MM.1S (cell line): ENCODE results near the gene GPI.
"Not testable (repeated sequence)": the region's sequence is repeated elsewhere in the genome, so short reads cannot be mapped to it uniquely, and the experiment has no call there.

ENCODE experiments used
- DNase-seq: peaks from one replicate; pipeline ENCODE4 v3.0.0-alpha.2; 2015
- H2AFZ ChIP-seq: fragments of 300-600 bp; sonication (generic); 2 replicates; pipeline ENCODE4 v1.6.0; 2016; ENCODE audit warnings: antibody characterized with exemption, low read length
- H3F3A ChIP-seq: fragments of 300-600 bp; sonication (generic); 2 replicates; pipeline ENCODE4 v1.6.1; 2016; ENCODE audit warnings: mild to moderate bottlenecking, antibody characterized with exemption, low read length, moderate library complexity, mixed read lengths; ENCODE audit not compliant: insufficient read depth
- H3K27ac ChIP-seq: fragments of 300-600 bp; sonication (generic); 2 replicates; pipeline ENCODE4 v1.5.1; 2016; ENCODE audit warnings: mild to moderate bottlenecking, low read length
- H3K27me3 ChIP-seq: fragments of 300-600 bp; sonication (generic); replicated peaks from 2 replicates; pipeline ENCODE4 v1.6.0; 2016; ENCODE audit warnings: low read length; ENCODE audit not compliant: insufficient read depth
- H3K36me3 ChIP-seq: fragments of 300-600 bp; sonication (generic); replicated peaks from 2 replicates; pipeline ENCODE4 v1.6.1; 2016; ENCODE audit warnings: mild to moderate bottlenecking, low read length, mixed read lengths; ENCODE audit not compliant: insufficient read depth
- H3K4me1 ChIP-seq: fragments of 300-600 bp; sonication (generic); 2 replicates; pipeline ENCODE4 v1.6.1; 2016; ENCODE audit warnings: low read length, mixed read lengths
- H3K4me2 ChIP-seq: fragments of 300-600 bp; sonication (generic); 2 replicates; pipeline ENCODE4 v1.6.0; 2016; ENCODE audit warnings: low read depth, low read length
- H3K4me3 ChIP-seq: fragments of 300-600 bp; sonication (generic); 2 replicates; pipeline ENCODE4 v1.5.1; 2016; ENCODE audit warnings: low read length, mixed read lengths
- H3K79me2 ChIP-seq: fragments of 300-600 bp; sonication (generic); 2 replicates; pipeline ENCODE4 v1.6.1; 2016; ENCODE audit warnings: mixed run types, low read length, mixed read lengths
- H3K9ac ChIP-seq: fragments of 300-600 bp; sonication (generic); 2 replicates; pipeline ENCODE4 v1.6.1; 2016; ENCODE audit warnings: low read length, mixed read lengths
- H3K9me2 ChIP-seq: fragments of 300-600 bp; sonication (generic); replicated peaks from 2 replicates; pipeline ENCODE4 v1.6.1; 2016; ENCODE audit warnings: mild to moderate bottlenecking, low read length, mixed read lengths; ENCODE audit not compliant: insufficient read depth
- H3K9me3 ChIP-seq: fragments of 300-600 bp; sonication (generic); replicated peaks from 2 replicates; pipeline ENCODE4 v1.6.1; 2016; ENCODE audit warnings: mild to moderate bottlenecking, low read length, mixed read lengths; ENCODE audit not compliant: insufficient read depth
- H4K20me1 ChIP-seq: fragments of 300-600 bp; sonication (generic); 2 replicates; pipeline ENCODE4 v1.6.1; 2016; ENCODE audit warnings: mild to moderate bottlenecking, low read length, moderate library complexity, mixed read lengths; ENCODE audit not compliant: insufficient read depth
- CTCF ChIP-seq: fragments of 300-600 bp; sonication (generic); IDR thresholded peaks from 2 replicates; pipeline ENCODE4 v1.5.1; 2016; ENCODE audit warnings: antibody characterized with exemption, low read length, mixed read lengths
- EZH2 ChIP-seq: fragments of 300-600 bp; sonication (generic); optimal IDR thresholded peaks from 2 replicates; pipeline ENCODE3; 2017; ENCODE audit warnings: low read depth, mild to moderate bottlenecking, antibody characterized with exemption, low read length, mixed read lengths
- EZH2phosphoT487 ChIP-seq: fragments of 300-600 bp; sonication (generic); IDR thresholded peaks from 2 replicates; pipeline ENCODE4 v1.6.1; 2018; ENCODE audit warnings: antibody characterized with exemption, low read length

The GPI gene

DNA sequence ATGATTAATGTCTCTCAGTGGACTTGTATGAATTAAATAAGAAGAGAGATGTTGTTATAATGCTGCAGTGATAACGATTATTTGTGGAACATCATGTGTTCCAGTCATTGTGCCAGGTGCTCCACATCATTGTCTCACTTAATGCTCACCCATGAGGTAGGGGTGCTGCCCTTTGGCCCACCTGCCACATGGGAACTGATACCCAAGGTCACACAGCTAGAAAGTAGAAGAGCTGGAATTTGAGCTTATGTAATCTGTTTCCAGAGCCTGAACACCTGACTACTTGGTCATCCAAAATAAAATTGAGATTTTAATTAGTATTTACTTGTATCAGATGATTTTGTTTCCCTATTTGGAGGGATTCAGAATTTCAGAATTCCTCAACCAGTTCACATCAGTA is 36.0 kb upstream of the GPI start:
- no peaks in the 10 kb centered on the region for H3F3A ChIP-seq
- no peaks in the 10 kb centered on the region for H4K20me1 ChIP-seq
- no peaks in the 10 kb centered on the region for H3K9me3 ChIP-seq
- no peak overlapping the region for H3K9ac ChIP-seq
- H3K27ac ChIP-seq, result no peak overlapping the region
- no peak overlapping the region for H3K4me2 ChIP-seq
- H3K4me1 ChIP-seq, result no peaks in the 10 kb centered on the region
- no peaks in the 10 kb centered on the region for H3K36me3 ChIP-seq
- H2AFZ ChIP-seq, result no peak overlapping the region
- no peak for TF ChIP-seq EZH2phosphoT487
- TF ChIP-seq EZH2, result no peak
- TF ChIP-seq CTCF, result no peak
- H3K9me2 ChIP-seq, result no peaks in the 10 kb centered on the region
- no peaks in the 10 kb centered on the region for H3K27me3 ChIP-seq
- H3K79me2 ChIP-seq, result no peaks in the 10 kb centered on the region
- no peak overlapping the region for H3K4me3 ChIP-seq
- no peak for DNase-seq

GRCh38 chr19:34330116-34330515 is 34.9 kb upstream of the GPI start:
- Histone ChIP-seq H3K9me2 (no peaks in the 10 kb centered on the region), H3K9ac (no peak overlapping the region)

GRCh38 chr19:34330596-34330995 is 34.4 kb upstream of the GPI start:
- not testable (repeated sequence) for H2AFZ ChIP-seq, H3K36me3 ChIP-seq, H4K20me1 ChIP-seq

More at GRCh38 chr19:34330116-34330515, 34.9 kb upstream of the GPI start:
- TF ChIP-seq EZH2phosphoT487 (no peak), EZH2 (no peak), CTCF (no peak)
- Histone ChIP-seq H3K27me3 (no peaks in the 10 kb centered on the region), H3K4me1 (no peaks in the 10 kb centered on the region), H3K79me2 (no peaks in the 10 kb centered on the region), H3K4me2 (no peak overlapping the region), H3K27ac (no peak overlapping the region), H3K4me3 (no peak overlapping the region), H2AFZ (no peak overlapping the region), H4K20me1 (no peaks in the 10 kb centered on the region), H3K36me3 (no peaks in the 10 kb centered on the region), H3F3A (no peaks in the 10 kb centered on the region), H3K9me3 (no peaks in the 10 kb centered on the region)
- DNase-seq, result no peak

GRCh38 chr19:34331596-34331995 is 33.4 kb upstream of the GPI start:
- not testable (repeated sequence) for DNase-seq, H4K20me1 ChIP-seq, H3K9me2 ChIP-seq, H3K4me2 ChIP-seq, H3K27me3 ChIP-seq, H3K4me3 ChIP-seq, H3F3A ChIP-seq, H3K27ac ChIP-seq, H3K36me3 ChIP-seq, H2AFZ ChIP-seq, H3K9me3 ChIP-seq, H3K79me2 ChIP-seq, H3K4me1 ChIP-seq, H3K9ac ChIP-seq

More at GRCh38 chr19:34330596-34330995, 34.4 kb upstream of the GPI start:
- H3K27ac ChIP-seq, H3K9ac ChIP-seq, H3K27me3 ChIP-seq, H3K4me2 ChIP-seq, H3F3A ChIP-seq, H3K4me3 ChIP-seq, H3K4me1 ChIP-seq, H3K9me2 ChIP-seq, H3K79me2 ChIP-seq, H3K9me3 ChIP-seq, DNase-seq: not testable (repeated sequence)
